Stimulated activated CD8-positive, alpha-beta memory T cell treated with anti-CD3 and anti-CD28 coated beads, Interleukin-2, amount 100 ng/mL, for 1 hour (primary cell): Measurements from ENCODE around the gene LRP1B.
"Not testable (repeated sequence)": the region's sequence is repeated elsewhere in the genome, so short reads cannot be mapped to it uniquely, and the experiment has no call there.

Experiments
- DNase-seq, 2 donors: peaks; one replicate each; pipeline ENCODE4 v3.0.0-alpha.2; 2020; ENCODE audit warnings: low read depth in 2 of 2

LRP1B gene

GRCh38 chr2:140714586-140714985, 1416.2 kb downstream of the LRP1B start:
- no peak for DNase-seq

GRCh38 chr2:140711867-140712266, 1418.9 kb downstream of the LRP1B start:
- no peak for DNase-seq

- no peak for DNase-seq
These were observed 1429.1 kb downstream of the LRP1B start for GRCh38 chr2:140701726-140702125.

- no peak for DNase-seq
These were observed 1432.2 kb downstream of the LRP1B start for GRCh38 chr2:140698636-140699035.

- DNase-seq, result no peak
These were observed 1434.4 kb downstream of the LRP1B start for GRCh38 chr2:140696449-140696848.

GRCh38 chr2:140695155-140695554, 1435.7 kb downstream of the LRP1B start:
- DNase-seq, result no peak

GRCh38 chr2:140687825-140688224, 1443.0 kb downstream of the LRP1B start:
- DNase-seq, result no peak

- no peak for DNase-seq
These were observed 1447.2 kb downstream of the LRP1B start for GRCh38 chr2:140683658-140684057.

- DNase-seq, result no peak
These were observed 1450.0 kb downstream of the LRP1B start for GRCh38 chr2:140680862-140681261.

GRCh38 chr2:140679752-140680151, 1451.1 kb downstream of the LRP1B start:
- DNase-seq, result no peak

GRCh38 chr2:140669911-140670310, 1460.9 kb downstream of the LRP1B start:
- DNase-seq, result no peak

GRCh38 chr2:140667203-140667602, 1463.6 kb downstream of the LRP1B start:
- no peak for DNase-seq

- DNase-seq, result no peak
These were observed 1468.3 kb downstream of the LRP1B start for GRCh38 chr2:140662504-140662903.

- DNase-seq, result no peak
These were observed 1471.8 kb downstream of the LRP1B start for GRCh38 chr2:140658760-140659692.

- no peak for DNase-seq
These were observed 1473.2 kb downstream of the LRP1B start for GRCh38 chr2:140657657-140658056.

- no peak for DNase-seq
These were observed 1476.3 kb downstream of the LRP1B start for GRCh38 chr2:140654565-140654964.

- no peak for DNase-seq
These were observed 1480.0 kb downstream of the LRP1B start for GRCh38 chr2:140650825-140651224.

- DNase-seq, result not testable (repeated sequence)
These were observed 1480.7 kb downstream of the LRP1B start for GRCh38 chr2:140650134-140650533.

- no peak for DNase-seq
These were observed 1482.4 kb downstream of the LRP1B start for GRCh38 chr2:140648393-140648792.

- DNase-seq, result no peak
These were observed 1487.0 kb downstream of the LRP1B start for GRCh38 chr2:140643761-140644187.

GRCh38 chr2:140641163-140641562, 1489.7 kb downstream of the LRP1B start:
- no peak for DNase-seq

GRCh38 chr2:140639628-140640027, 1491.2 kb downstream of the LRP1B start:
- no peak for DNase-seq

GRCh38 chr2:140630557-140630956, 1500.3 kb downstream of the LRP1B start:
- DNase-seq, result no peak

- DNase-seq, result no peak
These were observed 1502.9 kb downstream of the LRP1B start for GRCh38 chr2:140627885-140628284.
